Kidney (tissue), 14 donors: Measurements from ENCODE around the gene PARD6G. TPM values are rescaled to one million over a fixed set of nuclear protein-coding genes. Genes with fewer than 3 reads are reported as not detected.

Experiments used
- DNase-seq, 5 donors: peaks; one replicate each; pipeline ENCODE4 v3.0.0-alpha.2; 2013 to 2020
- FAIRE-seq: peaks from 2 replicates; lab custom pipeline; 2012; peaks lifted over from hg19 to GRCh38; lab: Jason Lieb, UNC
- H3K27ac ChIP-seq, 2 donors: one replicate each; pipeline ENCODE4 v1.7.0; 2013; ENCODE audit warnings: low read depth in 2 of 2, low read length in 2 of 2, inconsistent platforms in 1 of 2
- H3K27me3 ChIP-seq: one replicate; pipeline ENCODE4 v1.7.1; 2013; ENCODE audit warnings: low read length, inconsistent platforms; ENCODE audit not compliant: control insufficient read depth, insufficient read depth
- H3K36me3 ChIP-seq, 3 donors: one replicate each; pipeline versions ENCODE4 v1.7.0 to v1.7.1; 2013; ENCODE audit warnings: low read length in 3 of 3, control low read depth in 1 of 3, inconsistent platforms in 1 of 3; ENCODE audit not compliant: insufficient read depth in 3 of 3, control insufficient read depth in 2 of 3
- H3K4me1 ChIP-seq, 3 donors: one replicate each; pipeline versions ENCODE4 v1.7.0 to v1.7.1; 2013; ENCODE audit warnings: low read length in 3 of 3, inconsistent platforms in 1 of 3, low read depth in 1 of 3; ENCODE audit not compliant: control insufficient read depth in 2 of 3, insufficient read depth in 2 of 3
- H3K4me3 ChIP-seq, 3 donors: one replicate each; pipeline versions ENCODE4 v1.7.0 to v1.8.1; 2013; ENCODE audit warnings: low read length in 3 of 3, control low read depth in 1 of 3, inconsistent platforms in 1 of 3
- H3K9ac ChIP-seq, 3 donors: one replicate each; pipeline versions ENCODE4 v1.7.0 to v1.7.1; 2013; ENCODE audit warnings: low read length in 3 of 3, control low read depth in 1 of 3, inconsistent platforms in 1 of 3
- H3K9me3 ChIP-seq, 3 donors: one replicate each; pipeline versions ENCODE4 v1.7.0 to v1.7.1; 2013; ENCODE audit warnings: low read length in 3 of 3, control low read depth in 1 of 3, inconsistent platforms in 1 of 3; ENCODE audit not compliant: control insufficient read depth in 2 of 3, insufficient read depth in 1 of 3
- CTCF ChIP-seq: IDR thresholded peaks from 3 replicates; pipeline ENCODE4 v1.5.1; 2012; ENCODE audit warnings: mild to moderate bottlenecking, moderate library complexity, borderline replicate concordance; ENCODE audit not compliant: insufficient read depth; ENCODE audit errors: extremely low read depth
- intact Hi-C: fragments of 100-400 bp; cut with DNase I; formaldehyde crosslinking; loops from one replicate; pipeline ENCODE4 v1.11.1; 2022
- polyA plus RNA-seq: library from polyadenylated mRNA; stranded (reverse); fragments of 350-450 nt; fragmentation: Illumina TruSeq; extraction: RNeasy Lipid Tissue Mini Kit (QIAGEN cat#74804); gene quantifications from one replicate; pipeline ENCODE4 v1.2.3, GENCODE V29; 2014; ENCODE audit warnings: low read depth, low replicate concordance; ENCODE audit not compliant: insufficient read depth
- total RNA-seq: library from RNA; stranded (reverse); fragmentation: NEBNext Ultra II Directional; extraction: Animal tissue kit (Norgen Biotek cat#: 25700); gene quantifications from one replicate; pipeline ENCODE4 v1.2.1, GENCODE V29; 2021
- donor health status: control.
- donor health status: control.
- donor health status: control.
- donor health status: control.
- donor health status: control.
- donor health status: DM: yes; HTN: yes; CAD: no.
- donor health status: Normal renal cell carcinoma (clear cell type).

The PARD6G gene
- total and polyA plus RNA-seq, 2 donors from 2014 or later, result 1.9 to 10.7 TPM

DNA sequence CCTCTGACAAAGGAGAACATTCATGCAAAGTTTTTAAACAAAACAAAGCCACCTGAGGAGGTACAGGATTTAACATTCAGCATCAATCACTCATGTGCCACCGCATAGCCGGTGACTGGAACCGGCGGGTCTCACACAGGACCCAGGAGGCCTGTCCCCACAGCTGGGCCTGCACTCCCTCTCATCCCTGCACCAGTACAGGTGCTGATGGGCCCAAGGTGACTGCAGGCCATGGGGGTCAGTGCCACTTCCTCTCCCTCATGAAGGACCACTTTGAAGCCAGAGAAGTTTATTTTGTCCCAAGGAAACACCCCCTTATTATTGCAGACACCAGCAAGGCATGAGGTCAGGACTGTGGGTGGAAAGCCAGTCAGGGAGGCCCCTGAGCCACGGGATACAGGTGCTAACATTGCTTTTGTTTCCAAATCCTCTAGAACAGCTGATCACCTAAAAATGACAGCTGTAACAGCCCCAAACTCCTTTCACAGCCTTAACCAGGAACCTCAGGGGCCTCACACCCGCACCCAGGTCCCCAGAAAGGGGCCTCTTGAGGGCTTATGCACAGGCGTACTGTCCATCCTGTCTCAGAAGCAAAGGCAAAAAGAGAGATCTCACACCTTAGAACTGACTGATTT lies 14.0 kb downstream of the PARD6G start:
- Histone ChIP-seq H3K4me3 (no peak overlapping the region), H3K9ac (no peak overlapping the region), H3K27me3 (no peaks in the 10 kb centered on the region), H3K36me3 (no peaks in the 10 kb centered on the region), H3K9me3 (no peaks in the 10 kb centered on the region), H3K27ac (no peak overlapping the region), H3K4me1 (peaks cover 0 to 2% (median 0%) of the 10 kb centered on the region in 3 donors)
- intact Hi-C loops, result no loop called here
- no peak for DNase-seq
- no peak for TF ChIP-seq CTCF
- FAIRE-seq, result no peak

- Histone ChIP-seq H3K9ac (no peak overlapping the region), H3K4me1 (peaks cover 0 to 2% (median 0%) of the 10 kb centered on the region in 3 donors), H3K27ac (no peak overlapping the region), H3K4me3 (no peak overlapping the region), H3K27me3 (no peaks in the 10 kb centered on the region), H3K36me3 (no peaks in the 10 kb centered on the region), H3K9me3 (no peaks in the 10 kb centered on the region)
- DNase-seq, result no peak
- TF ChIP-seq CTCF, result no peak
- intact Hi-C loops, result no loop called here
- FAIRE-seq, result no peak
These were observed 14.6 kb downstream of the PARD6G start for GRCh38 chr18:80232710-80233109.

DNA sequence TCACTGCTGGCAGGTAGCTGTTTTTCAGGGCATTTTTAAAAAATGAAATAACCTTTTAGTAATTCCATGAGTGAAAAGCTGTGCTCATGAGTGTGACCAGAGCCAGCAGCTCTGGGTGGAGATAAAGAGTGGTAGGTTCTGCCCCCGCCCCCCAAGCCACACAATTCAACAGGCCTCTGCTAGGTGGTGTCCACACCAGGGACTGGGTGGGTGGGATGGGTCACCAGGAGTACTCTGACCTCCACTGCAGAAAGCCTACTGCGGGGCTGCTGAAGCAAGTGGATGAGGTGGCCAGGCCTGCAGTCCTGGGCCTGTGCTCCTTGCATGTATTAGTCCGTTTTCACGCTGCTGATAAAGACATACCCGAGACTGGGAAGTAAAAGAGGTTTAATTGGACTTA lies 15.3 kb downstream of the PARD6G start:
- DNase-seq (no peak), FAIRE-seq (no peak)
- no peaks in the 10 kb centered on the region for H3K27me3 ChIP-seq
- no peak overlapping the region for H3K27ac ChIP-seq
- intact Hi-C loops, result no loop called here
- no peak overlapping the region for H3K4me3 ChIP-seq
- no peak overlapping the region for H3K9ac ChIP-seq
- no peaks in the 10 kb centered on the region for H3K9me3 ChIP-seq
- H3K4me1 ChIP-seq, result peaks cover 0 to 2% (median 0%) of the 10 kb centered on the region in 3 donors
- H3K36me3 ChIP-seq, result no peaks in the 10 kb centered on the region
- TF ChIP-seq CTCF, result no peak

DNA sequence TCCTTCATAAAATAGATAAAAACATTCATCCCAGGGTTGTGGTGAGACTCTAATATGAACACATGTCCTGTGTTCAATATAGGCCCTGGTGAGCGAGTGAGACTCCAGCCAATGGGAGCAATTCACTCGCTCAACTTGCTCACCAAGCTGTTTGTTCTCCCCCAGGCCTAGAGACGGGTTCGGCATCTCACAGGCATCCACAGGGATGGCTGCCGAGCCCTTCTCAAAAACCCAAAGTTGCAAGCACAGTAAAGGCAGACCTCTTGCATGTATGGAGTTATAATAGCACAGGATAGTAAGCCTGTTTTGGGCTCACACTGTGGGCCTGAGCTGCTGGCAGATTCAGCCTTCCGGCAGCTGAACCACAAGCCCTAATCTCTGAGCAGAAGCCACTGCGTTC lies 15.7 kb downstream of the PARD6G start:
- no peak for DNase-seq
- H3K9ac ChIP-seq, result no peak overlapping the region
- peaks cover 0 to 2% (median 0%) of the 10 kb centered on the region in 3 donors for H3K4me1 ChIP-seq
- FAIRE-seq, result no peak
- intact Hi-C loops, result no loop called here
- no peak overlapping the region for H3K27ac ChIP-seq
- no peak for TF ChIP-seq CTCF
- H3K4me3 ChIP-seq, result no peak overlapping the region
- H3K27me3 ChIP-seq, result no peaks in the 10 kb centered on the region
- H3K36me3 ChIP-seq, result no peaks in the 10 kb centered on the region
- no peaks in the 10 kb centered on the region for H3K9me3 ChIP-seq
